HepG2 (cell line): ENCODE data around the gene CCN2. TPM values are rescaled to one million over a fixed set of nuclear protein-coding genes. Genes with fewer than 3 reads are reported as not detected.

ENCODE experiments used
- ARID3A ChIP-seq: IDR thresholded peaks from 2 replicates; pipeline ENCODE4 v1.6.1; 2012; ENCODE audit warnings: low read depth, low read length, improper control_type of control experiment
- BORCS8-MEF2B ChIP-seq: sonication (generic); formaldehyde crosslinking; IDR thresholded peaks from 2 replicates; pipeline ENCODE4 v1.8.0; 2022; ENCODE audit warnings: mild to moderate bottlenecking, missing genetic modification reagents
- HNF1A ChIP-seq, 2 experiments: sonication (generic) in 1 of 2; formaldehyde crosslinking in 1 of 2; IDR thresholded peaks; 2 replicates each; pipeline versions ENCODE4 v1.4.0 to v1.6.1; 2016 to 2020; ENCODE audit warnings: borderline replicate concordance in 1 of 2, low read depth in 1 of 2, mild to moderate bottlenecking in 1 of 2, missing genetic modification reagents in 1 of 2
- NFKB2 ChIP-seq: sonication (generic); formaldehyde crosslinking; IDR thresholded peaks from 2 replicates; pipeline ENCODE4 v1.4.0; 2020; ENCODE audit warnings: missing genetic modification reagents, borderline replicate concordance
- SETDB1 ChIP-seq: sonication (generic); formaldehyde crosslinking; IDR thresholded peaks from 2 replicates; pipeline ENCODE4 v1.5.1; 2020; ENCODE audit warnings: missing genetic modification reagents, mild to moderate bottlenecking, borderline replicate concordance
- SSRP1 ChIP-seq: IDR thresholded peaks from 2 replicates; pipeline ENCODE4 v1.6.1; 2016; ENCODE audit warnings: control low read depth
- ZNF510 ChIP-seq: sonication (generic); formaldehyde crosslinking; IDR thresholded peaks from 2 replicates; pipeline ENCODE4 v1.4.0; 2020; ENCODE audit warnings: low read depth, mild to moderate bottlenecking, missing genetic modification reagents
- ZNF781 ChIP-seq: sonication (generic); formaldehyde crosslinking; IDR thresholded peaks from 2 replicates; pipeline ENCODE4 v1.5.1; 2020; ENCODE audit warnings: borderline replicate concordance, mild to moderate bottlenecking, missing genetic modification reagents; ENCODE audit errors: not compliant biosample characterization
- polyA plus RNA-seq, 8 experiments: library from polyadenylated mRNA; depleted of rRNA in 3 of 8; stranded (reverse) in 7 of 8; unstranded in 1 of 8; fragments of >200 nt; fragmentation: Illumina TruSeq in 4 of 8; extraction: Trizol in 4 of 8; gene quantifications; 2 replicates each; pipeline versions ENCODE4 v1.2.1 to v1.2.3, GENCODE V29; 2011 to 2016; ENCODE audit warnings: low read depth in 4 of 8, missing spikeins in 1 of 8, mixed read lengths in 1 of 8; ENCODE audit not compliant: insufficient read depth in 1 of 8
- total RNA-seq, 5 experiments: library from RNA; depleted of rRNA; stranded (reverse); fragments of >200 nt; fragmentation: Illumina TruSeq; extraction: Trizol; gene quantifications; 2 replicates each; pipeline ENCODE4 v1.2.3, GENCODE V29; 2016; ENCODE audit warnings: low read depth in 1 of 5
- TF ChIP-seq, protein P1 (sequence below), 2 experiments: IDR thresholded peaks; 2 replicates each; pipeline ENCODE4 v1.6.1; 2011 to 2012; ENCODE audit warnings: low read length in 2 of 2, borderline replicate concordance in 1 of 2, low read depth in 1 of 2, mild to moderate bottlenecking in 1 of 2, moderate library complexity in 1 of 2
- TF ChIP-seq, protein P2 (sequence below): sonication (generic); formaldehyde crosslinking; IDR thresholded peaks from 2 replicates; pipeline ENCODE4 v1.5.1; 2020; ENCODE audit warnings: missing genetic modification reagents, mild to moderate bottlenecking, borderline replicate concordance

The CCN2 gene
- total and polyA plus RNA-seq, 2 of the 13 experiments (the other 11 are each of a cell fraction or from before 2014, with no cell fraction given) = 34.7 to 316 TPM

DNA sequence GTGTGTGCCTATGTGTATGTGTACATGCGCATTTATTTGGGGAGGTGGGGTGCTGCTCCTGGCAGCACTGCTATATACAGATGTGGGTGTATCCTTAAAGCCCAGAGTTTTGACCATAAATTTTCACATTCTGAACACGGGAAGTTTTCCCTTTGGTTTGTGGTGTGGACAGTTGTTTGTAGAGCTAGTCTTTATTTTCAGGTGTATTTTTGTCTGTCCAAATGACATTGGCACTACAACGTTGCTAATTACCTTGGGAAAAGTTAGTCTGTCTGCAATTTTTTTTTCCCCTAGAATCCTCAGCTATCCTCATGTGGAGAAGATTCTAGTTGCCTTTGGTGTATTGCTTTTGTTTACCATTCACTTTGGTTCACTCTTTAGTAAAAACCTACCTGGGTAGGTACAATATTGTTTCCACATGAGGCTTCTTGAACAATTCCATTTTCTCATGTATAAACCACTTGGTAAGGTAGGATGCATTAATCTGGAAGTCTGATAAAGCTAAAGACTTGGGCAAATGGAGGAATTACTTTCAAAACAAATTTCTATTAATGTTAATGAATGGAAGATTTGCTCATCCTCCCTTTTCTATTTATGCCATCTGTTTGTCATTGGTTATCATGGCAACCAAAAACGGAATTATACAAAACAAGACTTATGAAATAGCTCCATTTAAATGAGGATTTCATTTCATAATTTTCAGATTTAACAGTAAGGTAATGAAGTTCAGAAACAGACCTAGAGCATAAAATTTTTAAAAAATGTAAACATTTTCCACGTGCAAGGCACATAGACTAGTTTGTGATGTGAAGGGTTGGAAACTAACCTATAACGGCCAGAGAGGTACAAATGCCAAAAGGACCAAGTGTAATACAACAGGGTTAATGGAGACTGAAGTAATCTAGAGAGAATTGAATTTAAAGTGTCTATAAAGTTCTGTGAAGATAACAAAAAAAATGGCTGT, 3.9 kb downstream of the CCN2 start (continued):
- TF ChIP-seq HNF1A (IDR thresholded peaks at IDR 0.05; ENCODE audit: low read depth) (0 out of 2 replicates have a peak, but pooled peaks have one; percentile 14), HNF1A (CRISPR knock-in tag; IDR thresholded peaks at IDR 0.05; ENCODE audit: borderline replicate concordance) (no peak; the same call in 1 of the 2 replicates), NFKB2 (CRISPR knock-in tag) (no peak), BORCS8-MEF2B (CRISPR knock-in tag) (no peak), ZNF510 (CRISPR knock-in tag) (0 out of 2 replicates have a peak, but pooled peaks have one; percentile 48), ZNF781 (CRISPR knock-in tag) (no peak), SETDB1 (CRISPR knock-in tag) (no peak), SSRP1 (CRISPR knock-in tag) (peak; percentile 96), ARID3A (peak; percentile 80)
- TF ChIP-seq, protein P1, sequence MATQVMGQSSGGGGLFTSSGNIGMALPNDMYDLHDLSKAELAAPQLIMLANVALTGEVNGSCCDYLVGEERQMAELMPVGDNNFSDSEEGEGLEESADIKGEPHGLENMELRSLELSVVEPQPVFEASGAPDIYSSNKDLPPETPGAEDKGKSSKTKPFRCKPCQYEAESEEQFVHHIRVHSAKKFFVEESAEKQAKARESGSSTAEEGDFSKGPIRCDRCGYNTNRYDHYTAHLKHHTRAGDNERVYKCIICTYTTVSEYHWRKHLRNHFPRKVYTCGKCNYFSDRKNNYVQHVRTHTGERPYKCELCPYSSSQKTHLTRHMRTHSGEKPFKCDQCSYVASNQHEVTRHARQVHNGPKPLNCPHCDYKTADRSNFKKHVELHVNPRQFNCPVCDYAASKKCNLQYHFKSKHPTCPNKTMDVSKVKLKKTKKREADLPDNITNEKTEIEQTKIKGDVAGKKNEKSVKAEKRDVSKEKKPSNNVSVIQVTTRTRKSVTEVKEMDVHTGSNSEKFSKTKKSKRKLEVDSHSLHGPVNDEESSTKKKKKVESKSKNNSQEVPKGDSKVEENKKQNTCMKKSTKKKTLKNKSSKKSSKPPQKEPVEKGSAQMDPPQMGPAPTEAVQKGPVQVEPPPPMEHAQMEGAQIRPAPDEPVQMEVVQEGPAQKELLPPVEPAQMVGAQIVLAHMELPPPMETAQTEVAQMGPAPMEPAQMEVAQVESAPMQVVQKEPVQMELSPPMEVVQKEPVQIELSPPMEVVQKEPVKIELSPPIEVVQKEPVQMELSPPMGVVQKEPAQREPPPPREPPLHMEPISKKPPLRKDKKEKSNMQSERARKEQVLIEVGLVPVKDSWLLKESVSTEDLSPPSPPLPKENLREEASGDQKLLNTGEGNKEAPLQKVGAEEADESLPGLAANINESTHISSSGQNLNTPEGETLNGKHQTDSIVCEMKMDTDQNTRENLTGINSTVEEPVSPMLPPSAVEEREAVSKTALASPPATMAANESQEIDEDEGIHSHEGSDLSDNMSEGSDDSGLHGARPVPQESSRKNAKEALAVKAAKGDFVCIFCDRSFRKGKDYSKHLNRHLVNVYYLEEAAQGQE (IDR thresholded peaks at IDR 0.05; ENCODE audit: borderline replicate concordance in 1 of 2, low read depth in 1 of 2, low read length in 2 of 2) = peak in 1 of 2 experiments; percentile 47; a peak in 1 of 4 replicates
- TF ChIP-seq, protein P2, sequence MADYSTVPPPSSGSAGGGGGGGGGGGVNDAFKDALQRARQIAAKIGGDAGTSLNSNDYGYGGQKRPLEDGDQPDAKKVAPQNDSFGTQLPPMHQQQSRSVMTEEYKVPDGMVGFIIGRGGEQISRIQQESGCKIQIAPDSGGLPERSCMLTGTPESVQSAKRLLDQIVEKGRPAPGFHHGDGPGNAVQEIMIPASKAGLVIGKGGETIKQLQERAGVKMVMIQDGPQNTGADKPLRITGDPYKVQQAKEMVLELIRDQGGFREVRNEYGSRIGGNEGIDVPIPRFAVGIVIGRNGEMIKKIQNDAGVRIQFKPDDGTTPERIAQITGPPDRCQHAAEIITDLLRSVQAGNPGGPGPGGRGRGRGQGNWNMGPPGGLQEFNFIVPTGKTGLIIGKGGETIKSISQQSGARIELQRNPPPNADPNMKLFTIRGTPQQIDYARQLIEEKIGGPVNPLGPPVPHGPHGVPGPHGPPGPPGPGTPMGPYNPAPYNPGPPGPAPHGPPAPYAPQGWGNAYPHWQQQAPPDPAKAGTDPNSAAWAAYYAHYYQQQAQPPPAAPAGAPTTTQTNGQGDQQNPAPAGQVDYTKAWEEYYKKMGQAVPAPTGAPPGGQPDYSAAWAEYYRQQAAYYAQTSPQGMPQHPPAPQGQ (CRISPR knock-in tag) = peak; percentile 87
